ENCODE measurements around the gene DUS2.

The DUS2 gene

DNA sequence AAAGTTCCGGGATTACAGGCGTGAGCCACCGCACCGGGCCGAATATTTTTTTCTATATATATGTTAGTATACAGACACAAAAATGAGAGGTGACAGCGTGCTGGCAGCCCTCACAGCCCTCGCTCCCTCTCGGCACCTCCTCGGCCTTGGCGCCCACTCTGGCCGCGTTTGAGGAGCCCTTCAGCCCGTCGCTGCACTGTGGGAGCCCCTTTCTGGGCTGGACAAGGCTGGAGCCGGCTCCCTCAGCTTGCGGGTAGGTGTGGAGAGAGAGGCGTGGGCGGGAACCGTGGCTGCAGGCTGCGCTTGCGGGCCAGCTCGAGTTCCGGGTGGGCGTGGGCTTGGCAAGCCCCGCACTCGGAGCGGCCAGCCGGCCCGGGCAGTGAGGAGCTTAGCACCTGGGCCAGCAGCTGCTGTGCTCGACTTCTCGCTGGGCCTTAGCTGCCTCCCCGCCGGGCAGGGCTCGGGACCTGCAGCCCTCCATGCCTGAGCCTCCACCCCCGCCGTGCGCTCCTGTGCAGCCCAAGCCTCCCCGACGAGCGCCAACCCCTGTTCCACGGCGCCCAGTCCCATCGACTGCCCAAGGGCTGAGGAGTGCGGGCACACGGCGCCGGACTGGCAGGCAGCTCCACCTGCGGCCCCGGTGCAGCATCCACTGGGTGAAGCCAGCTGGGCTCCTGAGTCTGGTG lies 40.9 kb upstream of the DUS2 start:
- no peak overlapping the region for H3K4me3 ChIP-seq
- DNase-seq (ENCODE audit: low spot score): no peak
- TF ChIP-seq, protein P1, sequence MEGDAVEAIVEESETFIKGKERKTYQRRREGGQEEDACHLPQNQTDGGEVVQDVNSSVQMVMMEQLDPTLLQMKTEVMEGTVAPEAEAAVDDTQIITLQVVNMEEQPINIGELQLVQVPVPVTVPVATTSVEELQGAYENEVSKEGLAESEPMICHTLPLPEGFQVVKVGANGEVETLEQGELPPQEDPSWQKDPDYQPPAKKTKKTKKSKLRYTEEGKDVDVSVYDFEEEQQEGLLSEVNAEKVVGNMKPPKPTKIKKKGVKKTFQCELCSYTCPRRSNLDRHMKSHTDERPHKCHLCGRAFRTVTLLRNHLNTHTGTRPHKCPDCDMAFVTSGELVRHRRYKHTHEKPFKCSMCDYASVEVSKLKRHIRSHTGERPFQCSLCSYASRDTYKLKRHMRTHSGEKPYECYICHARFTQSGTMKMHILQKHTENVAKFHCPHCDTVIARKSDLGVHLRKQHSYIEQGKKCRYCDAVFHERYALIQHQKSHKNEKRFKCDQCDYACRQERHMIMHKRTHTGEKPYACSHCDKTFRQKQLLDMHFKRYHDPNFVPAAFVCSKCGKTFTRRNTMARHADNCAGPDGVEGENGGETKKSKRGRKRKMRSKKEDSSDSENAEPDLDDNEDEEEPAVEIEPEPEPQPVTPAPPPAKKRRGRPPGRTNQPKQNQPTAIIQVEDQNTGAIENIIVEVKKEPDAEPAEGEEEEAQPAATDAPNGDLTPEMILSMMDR (IDR thresholded peaks at IDR 0.05): no peak
- H3K27ac ChIP-seq: no peak overlapping the region

DNA sequence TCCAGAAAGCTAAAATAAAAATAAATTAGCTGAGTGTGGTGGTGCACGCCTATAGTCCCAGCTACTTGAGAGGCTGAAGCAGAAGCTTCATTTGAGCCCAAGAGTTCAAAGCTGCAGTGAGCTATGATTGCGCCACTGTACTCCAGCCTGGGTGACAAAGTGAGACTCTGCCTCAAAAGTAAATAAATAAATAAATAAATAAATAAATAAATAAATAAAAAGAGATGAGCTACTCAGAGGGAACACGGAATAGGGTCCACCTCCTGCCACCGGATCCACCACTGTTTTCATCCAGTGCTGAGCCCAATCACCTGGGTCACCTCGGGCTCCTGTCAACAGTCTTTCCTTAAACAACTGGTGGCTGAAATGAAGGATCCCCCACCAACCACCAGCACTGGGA lies 36.1 kb upstream of the DUS2 start:
- TF ChIP-seq, protein P1 (IDR thresholded peaks at IDR 0.05): no peak
- no peak for DNase-seq (ENCODE audit: low spot score)
- Histone ChIP-seq H3K4me3 (no peak overlapping the region), H3K27ac (no peak overlapping the region)

DNA sequence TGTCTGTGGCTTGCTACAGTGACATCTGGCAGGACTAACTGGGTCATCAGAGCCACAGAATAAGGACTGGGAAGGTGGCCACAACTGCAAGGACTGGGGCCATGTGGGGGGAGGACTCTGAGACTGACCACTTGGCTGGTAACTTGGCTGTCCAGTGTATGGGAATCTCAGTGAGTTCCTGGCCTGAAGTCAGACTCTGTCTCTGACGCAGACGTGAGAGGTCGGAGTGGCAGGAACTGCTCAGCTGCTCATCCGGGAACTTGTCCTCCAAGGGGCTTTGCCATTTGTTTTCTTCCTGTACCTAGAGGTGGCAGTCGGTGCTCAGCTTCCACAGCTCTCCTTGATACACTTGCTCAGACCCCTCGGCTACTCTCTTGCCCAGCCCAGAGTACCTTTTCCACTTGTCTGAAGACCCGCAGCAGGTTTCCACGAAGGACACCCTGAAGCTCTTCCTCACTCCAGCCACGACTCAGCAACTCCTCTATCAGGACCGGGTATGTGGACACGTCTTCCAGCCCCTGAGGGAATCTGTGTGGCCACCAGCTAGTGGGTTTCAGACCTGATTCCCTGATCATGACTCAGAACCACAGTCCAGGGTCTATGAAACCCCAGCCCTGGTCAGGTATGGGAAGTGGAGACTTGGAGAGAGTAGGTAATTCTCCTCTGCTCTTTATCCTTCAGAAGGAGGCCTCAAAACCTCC lies 35.5 kb upstream of the DUS2 start:
- TF ChIP-seq, protein P1 (IDR thresholded peaks at IDR 0.05): no peak
- Histone ChIP-seq H3K27ac (peak overlapping the region in 1 of 2 donors; percentile 7), H3K4me3 (no peak overlapping the region)
- DNase-seq (ENCODE audit: low spot score): no peak

DNA sequence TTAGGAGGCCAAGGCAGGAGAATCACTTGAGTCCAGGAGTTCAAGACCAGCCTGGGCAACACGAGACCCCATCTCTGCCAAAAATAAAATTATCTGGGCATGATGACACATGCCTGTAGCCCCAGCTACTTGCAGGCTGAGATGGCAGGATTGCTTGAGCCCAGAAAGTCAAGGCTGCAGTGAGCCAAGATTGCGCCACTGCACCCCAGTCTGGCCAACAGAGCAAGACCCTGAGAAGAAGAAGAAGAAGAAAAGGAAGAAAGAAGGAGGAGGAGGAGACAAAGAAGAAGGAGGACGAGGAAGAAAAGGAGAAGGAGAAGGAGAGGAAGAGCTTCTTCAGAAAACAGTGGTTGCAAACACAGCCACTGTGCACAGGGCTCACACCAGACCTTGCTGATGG lies 34.4 kb upstream of the DUS2 start:
- Histone ChIP-seq H3K4me3 (no peak overlapping the region), H3K27ac (no peak overlapping the region)
- no peak for DNase-seq (ENCODE audit: low spot score)
- TF ChIP-seq, protein P1 (IDR thresholded peaks at IDR 0.05): no peak

DNA sequence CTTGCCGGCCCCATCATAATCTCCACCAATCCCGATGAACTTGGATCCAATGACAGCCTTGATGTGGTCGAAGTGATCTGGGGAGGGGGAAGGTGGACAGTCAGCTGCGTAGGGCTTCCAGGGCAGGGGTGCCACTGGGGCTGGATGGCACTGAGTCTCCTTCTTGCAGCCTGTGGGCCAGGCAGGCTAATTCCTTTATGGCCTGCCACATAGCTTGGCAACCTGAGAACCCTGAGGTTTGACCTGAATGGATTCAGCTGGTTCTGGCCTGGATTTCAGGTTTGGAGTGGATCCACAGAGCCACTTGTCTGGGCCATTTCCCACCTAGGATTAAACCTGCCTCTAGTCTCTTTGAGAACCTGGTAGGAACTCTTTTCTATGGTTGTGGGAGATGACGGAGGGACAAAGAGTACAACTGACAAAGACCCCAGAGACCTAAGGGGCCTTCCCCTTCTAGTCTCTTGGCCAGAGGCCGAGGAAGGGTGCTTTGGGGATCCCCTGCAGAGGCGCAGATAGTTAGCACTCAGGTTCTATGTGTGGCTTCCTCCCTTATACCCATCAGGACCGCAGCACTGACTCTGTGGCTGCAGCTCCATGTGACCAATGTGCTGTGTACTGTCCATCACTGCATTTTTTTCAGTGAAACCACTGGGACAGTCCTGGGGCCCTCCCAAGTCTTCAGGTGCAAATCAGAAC lies 33.6 kb upstream of the DUS2 start:
- H3K4me3 ChIP-seq: no peak overlapping the region
- TF ChIP-seq, protein P1 (IDR thresholded peaks at IDR 0.05): no peak
- H3K27ac ChIP-seq: no peak overlapping the region
- DNase-seq (ENCODE audit: low spot score): no peak

DNA sequence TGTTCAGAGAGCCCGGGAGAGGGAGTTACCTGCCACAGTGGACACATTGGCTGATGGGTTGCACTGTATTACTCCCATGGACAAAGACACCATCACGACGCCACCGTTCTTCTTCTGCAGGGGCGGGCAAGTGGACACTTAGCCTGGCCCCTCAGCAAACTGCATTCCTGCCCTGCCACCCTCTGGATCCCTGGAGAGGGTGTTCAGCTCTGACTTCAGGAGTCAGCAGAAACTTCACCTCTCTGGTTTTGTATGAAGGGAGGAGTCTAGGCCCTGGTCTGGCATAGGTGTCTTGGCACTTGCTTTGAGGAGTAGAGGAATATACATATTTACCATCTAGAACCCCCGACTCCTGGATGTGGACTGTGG lies 33.1 kb upstream of the DUS2 start:
- Histone ChIP-seq H3K4me3 (no peak overlapping the region), H3K27ac (no peak overlapping the region)
- TF ChIP-seq, protein P1 (IDR thresholded peaks at IDR 0.05): no peak
- DNase-seq (ENCODE audit: low spot score): no peak

Data from coronary artery (tissue), 2 donors.